NK-92 (cell line): ENCODE results near the gene SLAMF1.

Experiments used
- DNase-seq: peaks from one replicate; lab custom pipeline; 2025; ENCODE audit not compliant: unreplicated experiment; lab: John Stamatoyannopoulos, UW

The SLAMF1 gene

DNA sequence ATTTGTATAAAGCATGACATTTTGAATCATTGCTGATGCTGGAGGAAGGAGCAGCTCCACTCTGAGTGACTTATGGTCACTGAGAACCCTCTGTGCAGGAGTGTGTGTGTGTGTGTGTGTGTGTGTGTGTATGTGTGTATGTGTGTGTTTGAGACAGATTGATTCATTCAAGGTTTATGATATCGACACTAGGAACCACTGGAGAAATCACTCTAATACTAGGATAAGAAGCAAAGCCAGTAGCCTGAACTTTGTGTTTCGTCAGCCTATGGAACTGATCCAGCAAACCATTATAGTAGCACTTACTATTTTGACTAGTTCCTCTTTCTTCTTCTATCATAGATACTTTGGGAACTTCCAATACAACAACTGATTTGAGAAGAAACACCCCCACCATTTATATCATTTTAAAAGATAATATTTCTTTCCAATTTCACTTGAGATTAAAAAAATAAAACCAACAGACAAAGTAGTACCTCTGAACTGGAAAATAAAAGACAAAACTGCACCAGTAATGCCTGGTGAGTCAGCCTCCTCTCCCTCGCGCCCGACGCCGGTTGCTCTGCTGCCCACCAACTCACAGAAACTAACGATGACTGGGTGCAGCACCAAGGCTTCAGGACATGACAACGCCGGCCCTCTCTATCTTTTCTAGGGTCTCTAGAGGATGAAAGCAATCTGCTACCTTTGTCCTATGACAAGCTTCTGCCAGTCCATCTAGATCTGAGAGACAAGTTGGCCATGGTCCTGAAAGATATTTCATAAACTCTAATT is 20.9 kb downstream of the SLAMF1 start:
- DNase-seq, result no peak

DNA sequence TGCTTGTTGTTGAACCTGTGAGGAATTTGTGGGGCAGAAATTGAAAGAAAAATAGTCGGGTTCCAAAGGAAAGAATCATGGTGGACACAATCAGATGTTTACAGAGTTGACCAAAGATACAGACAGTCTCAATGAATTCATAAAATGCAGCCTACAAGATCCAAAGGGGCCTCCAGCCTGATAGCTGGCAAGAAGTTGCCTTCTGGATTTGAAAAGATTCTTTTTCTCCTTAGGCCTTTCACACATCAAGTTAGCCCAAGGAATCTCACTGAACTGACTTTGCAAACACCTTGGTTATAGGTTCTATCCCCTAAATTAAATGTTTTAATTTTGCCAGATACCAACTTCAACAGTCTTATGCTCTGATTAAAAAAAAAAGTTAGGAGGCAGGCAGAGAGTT is 21.5 kb downstream of the SLAMF1 start:
- DNase-seq, result no peak

DNA sequence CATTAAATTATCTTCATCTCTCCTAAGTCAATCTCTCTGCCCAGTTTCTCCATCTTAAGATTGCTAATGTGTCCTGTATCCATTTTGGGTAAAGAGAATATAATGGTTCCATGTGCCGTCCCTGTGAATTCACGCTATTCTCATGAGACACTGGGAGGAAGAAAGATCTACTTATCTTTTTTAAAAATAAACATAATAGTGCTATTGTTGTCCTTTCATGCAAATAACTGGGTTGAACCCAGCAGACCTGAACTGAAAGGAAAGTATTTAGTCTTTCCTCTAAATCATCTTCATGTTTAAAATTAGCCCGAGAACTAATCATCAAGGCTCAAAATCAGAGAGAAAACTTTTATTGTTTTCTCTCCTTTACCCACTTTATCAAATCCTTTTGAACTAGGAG is 22.4 kb downstream of the SLAMF1 start:
- no peak for DNase-seq

DNA sequence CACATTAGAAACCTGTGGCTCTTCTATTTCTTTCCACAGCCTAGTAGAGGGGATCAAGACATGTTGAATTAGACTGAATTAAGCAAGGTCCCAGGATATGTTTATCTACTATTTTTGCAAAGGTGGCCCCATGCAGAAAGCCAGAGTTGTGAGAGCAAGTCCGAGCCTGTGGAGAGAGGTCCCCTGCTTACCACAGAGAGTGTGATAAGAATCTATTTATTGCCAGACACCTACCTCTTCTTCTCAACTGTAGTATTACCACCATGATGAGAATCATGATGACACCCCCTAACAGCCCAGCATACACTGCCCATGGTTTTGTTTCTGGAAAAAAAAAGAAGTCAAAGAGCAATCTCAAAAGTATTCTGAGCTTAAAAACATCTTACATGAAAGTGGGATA is 23.0 kb downstream of the SLAMF1 start:
- no peak for DNase-seq

DNA sequence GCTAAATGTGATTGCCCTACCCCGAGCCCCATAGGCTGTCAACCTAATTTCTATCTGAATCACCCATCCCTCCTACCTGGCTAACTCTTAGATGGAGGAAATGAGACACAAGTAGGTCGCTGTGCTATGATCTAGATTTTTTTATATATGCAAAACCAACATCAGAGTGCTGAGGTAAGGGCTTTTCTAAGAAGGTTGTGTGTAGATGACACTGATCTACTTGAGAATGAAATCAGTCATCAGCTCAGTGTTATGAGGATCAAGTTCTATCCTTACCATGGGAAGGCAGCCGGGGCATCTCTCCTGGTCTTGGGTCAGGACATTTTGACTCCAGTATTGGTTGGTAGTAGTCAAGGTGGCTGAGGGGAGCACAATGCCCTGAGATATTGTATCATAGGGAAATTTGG is 23.6 kb downstream of the SLAMF1 start:
- no peak for DNase-seq

DNA sequence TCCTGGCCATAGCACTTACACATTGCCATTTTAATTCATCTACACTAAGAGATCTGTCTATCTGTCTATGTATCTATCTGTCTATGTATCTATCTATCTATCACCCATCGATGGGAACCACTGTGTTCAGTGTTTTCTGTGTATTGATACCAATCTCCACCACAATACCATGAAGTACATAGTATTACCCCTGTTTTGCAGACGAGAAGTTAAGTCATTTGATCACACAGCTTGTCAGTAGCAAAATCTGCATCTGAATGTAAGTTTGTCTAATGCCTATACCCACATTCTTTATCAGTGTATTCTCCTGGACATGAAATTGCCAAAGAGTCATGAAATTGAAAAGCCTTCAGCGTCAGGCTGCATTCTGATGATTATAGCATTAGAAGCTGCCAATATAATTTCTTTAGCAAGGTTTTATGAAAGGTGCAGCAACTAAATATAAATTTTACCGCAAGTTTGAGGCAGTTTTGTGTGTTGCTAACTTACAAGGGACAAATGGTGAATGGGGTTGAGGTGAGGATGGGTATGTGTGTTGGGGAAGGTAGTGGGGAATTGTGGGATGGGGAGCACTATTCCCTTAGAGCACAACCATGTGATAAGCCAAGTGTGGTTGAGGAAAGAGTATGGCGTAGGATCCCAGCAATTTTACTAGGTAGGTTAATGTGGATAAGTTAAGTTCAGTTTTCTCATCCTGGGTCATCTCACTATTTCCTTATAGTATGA is 24.2 kb downstream of the SLAMF1 start:
- DNase-seq, result no peak

DNA sequence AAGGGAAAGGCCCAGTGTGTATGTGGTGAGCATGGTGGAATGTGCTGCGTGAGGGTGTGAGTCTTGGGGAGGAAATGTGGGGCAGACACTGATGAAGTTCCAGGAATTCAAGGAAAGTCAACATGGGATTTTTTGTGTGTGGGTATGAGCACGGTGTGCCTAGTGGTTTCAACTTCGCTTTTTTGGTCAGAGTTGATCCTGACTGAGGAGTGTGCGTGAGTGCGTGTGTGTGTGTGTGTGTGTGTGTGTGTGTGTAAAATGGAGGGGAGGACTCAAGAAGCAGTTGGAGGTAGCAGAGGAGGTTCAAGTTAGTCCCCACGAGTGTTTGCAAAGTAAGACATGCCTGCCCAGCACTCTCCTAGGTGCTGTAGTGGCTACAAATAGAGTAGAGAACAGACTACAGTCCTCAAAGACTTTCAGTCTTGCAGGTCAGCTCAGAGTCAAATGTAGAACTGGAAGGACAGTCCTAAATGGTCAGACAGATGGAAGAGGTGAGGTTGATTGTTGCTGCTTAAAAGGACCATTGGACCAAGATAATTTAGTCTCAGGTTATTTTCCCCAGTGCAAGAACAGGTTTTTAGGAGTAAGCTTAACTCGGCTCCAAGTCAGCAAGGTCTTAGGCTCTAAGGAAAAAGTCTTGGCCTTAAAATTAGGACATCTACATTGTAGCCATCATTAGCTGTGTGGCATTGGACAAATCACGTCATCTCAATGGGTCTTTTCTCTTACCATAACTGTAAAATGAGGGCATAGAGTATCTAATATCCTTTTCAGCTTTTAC is 25.0 kb downstream of the SLAMF1 start:
- DNase-seq, result no peak

DNA sequence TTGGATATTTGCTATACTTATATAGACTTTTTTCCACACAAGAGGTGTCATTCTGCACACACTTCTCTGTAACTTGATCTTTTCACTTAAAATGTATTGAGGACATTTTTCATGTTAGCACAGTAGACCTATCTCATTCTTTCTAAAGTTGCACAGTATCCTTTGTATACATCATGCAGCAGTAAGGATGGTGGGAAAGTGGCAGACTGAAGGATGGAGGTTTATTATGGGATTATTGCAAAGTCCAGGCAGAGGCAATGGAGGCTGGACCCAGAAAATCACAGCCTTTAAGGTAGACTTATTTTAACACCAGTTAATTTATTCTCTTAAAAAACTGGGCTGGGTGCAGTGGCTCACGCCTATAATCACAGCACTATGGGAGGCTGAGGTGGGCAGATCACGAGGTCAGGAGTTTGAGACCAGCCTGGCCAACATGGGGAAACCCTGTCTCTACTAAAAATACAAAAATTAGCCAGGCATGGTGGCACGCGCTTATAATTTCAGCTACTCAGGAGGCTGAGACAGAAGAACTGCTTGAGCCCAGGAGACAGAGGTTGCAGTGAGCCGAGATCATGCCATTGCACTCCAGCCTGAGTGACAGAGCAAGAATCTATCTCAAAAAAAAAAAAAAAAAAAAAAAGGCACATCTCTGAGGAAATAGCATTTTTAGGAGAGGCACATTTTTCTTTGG is 25.8 kb downstream of the SLAMF1 start:
- no peak for DNase-seq

DNA sequence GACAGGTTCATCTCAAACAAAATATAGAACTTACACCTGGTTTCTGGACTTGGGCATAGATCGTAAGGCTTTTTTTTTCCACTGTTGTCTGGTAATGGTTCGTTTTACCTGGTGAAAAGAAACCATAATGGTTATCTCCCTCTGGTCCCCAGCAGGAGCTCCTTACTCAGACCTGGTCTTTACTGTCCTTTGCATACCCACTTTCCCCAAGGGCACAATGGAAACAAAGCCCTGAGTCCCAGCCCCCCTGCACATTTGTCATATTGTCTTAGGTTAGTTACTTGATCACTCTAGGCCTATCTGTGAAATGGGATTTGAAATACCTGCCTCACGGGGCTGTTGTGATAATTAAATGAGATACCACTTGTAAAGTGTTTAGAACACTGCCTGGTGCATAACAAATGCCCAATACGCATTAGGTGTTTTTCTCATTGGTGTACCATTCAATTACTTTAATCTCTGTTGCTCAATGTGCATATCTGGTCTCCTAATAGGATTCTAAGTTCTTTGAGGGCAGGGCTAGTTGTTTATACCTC is 27.0 kb downstream of the SLAMF1 start:
- no peak for DNase-seq

DNA sequence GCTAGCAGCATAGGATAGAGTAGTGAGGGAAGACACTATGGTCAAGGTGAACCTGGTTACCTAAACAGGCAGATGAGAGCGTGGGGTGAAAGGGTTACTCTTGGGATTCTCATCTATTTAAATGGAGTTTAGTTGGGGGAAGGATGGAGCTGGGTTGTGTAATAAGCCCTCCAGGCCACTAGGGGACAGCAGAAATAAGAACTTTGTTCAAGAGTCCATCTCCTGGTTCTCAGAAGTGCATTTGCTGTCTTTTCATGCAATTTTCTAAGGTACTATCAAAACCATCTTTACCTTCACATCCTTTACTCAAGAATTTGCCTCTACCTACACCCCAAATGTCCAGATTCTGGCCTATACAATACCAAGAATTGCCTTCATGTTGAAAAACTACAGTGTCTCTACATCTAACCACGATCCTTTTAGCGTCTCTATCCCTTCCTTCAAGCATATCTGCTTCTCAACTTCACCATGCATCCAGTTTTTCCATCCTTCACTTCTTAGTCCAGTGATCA is 28.0 kb downstream of the SLAMF1 start:
- DNase-seq, result no peak

DNA sequence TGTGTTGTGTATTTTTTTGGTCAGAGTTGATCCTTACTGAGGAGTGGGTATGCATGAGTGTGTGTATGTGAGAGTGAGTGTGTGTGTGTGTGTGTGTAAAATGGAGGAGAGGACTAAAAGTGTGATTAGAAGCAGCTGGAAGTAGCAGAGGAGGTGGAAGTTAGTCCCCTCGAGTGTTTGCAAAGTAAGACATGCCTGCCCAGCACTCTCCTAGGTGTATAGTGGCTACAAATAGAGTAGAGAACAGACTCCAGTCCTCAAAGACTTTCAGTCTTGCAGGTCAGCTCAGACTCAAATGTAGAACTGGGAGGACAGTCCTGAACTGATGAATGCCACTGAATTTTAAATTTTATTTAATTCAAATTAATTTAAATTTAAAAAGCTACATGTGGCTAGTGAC is 28.5 kb downstream of the SLAMF1 start:
- DNase-seq, result no peak

DNA sequence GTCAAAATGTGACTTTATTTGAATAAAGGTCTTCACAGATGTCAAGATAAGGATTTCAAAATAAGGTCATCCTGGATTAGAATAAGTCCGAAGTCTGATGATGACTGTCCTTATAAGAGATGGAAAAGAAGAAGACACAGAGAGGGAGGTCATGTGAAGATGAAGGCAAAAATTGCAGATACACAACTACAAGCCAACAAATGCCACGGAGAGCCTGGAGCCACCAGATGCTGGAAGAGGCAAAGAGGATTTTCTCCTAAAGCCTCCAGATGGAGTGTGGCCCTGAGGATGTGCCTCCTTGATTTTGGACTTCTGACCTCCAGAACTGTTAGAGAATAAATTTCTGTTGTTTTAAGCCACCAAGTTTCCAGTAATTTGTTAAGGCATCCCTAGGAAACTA is 31.2 kb downstream of the SLAMF1 start:
- DNase-seq, result no peak

DNA sequence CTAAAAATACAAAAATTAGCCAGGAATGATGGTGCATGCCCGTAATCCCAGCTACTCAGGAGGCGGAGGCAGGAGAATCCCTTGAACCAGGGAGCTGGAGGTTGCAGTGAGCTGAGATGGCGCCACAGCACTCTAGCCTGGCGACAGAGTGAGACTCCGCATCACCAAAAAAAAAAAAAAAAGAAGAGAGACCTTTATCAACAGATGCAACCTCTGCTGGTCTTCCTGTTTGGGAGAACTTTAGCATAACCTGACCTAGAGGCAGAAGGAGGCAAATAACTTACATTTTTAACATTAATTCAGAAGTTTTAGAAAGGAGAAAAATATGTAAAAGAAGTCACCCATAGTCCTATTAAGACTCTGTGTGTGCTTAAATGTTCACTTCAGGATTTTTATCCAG is 32.4 kb downstream of the SLAMF1 start:
- DNase-seq, result no peak

DNA sequence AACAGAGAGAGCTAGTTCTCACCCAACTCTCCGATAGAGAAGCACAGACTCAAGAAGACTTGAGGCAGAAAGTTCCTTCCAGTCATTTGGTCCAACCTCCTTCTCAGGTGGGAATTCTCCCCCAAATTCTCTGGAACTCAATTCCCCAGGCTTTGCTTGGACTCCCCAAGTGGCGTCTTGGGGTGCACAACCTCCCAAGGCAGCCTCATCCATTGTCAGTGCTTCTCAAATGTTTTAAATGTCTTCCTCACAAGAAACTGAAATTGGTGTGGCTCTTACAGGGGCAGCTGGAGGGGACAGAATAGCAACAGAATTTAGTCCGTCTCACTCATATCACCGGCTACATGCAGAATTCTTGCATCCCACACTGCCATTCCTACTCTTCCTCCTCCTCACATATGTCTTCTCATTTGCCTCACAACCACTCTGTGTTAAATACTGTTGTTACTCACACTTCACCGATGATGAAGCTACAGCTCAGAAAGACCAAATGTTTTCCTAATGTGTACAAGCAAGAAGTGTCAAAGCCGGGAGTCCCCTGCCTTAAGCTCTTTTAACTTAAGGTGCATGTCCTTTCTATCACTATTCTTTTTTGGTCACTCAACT is 34.1 kb downstream of the SLAMF1 start:
- DNase-seq, result no peak

DNA sequence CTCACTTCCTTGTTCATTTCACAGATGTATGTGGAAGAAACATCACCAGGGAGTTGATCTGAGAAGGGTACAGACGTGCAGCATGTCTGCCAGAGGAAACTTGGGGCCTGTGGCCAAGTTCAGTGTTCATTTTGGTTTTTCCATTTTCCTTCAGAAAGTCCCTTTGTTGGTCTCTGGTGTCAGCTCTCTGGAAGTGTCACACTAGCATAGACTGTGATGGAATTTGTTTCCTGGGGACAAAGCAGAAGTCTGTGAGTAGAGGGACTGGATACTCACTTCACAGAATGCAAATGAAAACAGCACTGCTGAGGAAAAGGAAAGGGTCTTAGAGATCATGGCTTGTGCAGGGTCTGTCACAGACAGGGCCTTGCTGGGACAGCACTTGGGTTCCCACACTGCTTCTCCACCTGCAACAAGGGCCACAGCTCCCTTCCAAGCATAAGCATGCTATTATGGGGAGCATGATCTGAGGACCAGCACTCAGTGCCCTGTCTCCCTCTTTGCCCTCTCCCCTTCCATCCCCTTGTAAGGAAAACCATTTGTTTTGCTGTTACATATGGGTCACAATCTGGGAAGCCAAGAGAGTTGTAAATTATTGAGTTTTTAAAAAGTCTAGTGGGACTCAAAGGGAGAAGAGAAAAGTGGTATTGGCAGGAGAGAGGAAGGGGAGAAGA is 36.1 kb downstream of the SLAMF1 start:
- no peak for DNase-seq

DNA sequence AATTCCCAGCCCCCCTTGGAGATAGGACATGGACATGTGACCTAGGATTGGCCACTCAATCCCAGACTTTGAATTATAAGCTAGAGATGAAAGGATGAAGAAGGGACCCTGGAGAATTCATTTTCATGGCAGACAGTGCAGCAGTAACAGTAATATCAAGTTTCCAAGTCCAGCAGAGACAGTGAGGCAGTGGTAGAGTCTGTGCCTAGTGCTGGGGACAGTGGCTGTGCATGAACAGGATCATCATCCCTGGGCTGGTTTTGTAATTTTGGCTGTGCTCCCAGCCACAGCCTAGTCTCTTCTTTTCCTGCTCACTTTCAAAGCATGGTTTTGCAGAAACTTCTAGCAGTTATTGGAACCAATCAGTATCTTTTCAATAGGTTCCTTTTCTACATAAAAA is 37.9 kb downstream of the SLAMF1 start:
- no peak for DNase-seq

DNA sequence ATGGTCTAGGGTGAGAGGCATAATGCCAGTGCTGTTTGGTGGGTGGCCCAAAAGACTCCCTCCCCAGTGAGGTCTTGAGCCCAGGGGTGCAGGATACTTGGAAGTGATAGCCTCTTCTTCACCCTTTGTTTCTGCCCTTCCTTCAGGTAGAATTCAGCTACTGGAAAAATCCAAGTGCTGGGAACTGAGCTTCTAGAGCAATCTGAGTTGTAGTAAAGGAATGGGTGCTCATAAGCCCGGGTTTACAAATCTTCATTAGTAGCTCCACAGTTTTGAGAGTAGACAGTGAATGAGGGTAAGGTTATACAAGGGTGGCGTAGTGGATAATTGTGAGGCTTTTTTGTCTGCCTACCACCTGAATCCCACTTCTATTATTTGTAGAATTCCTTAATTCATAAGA is 38.3 kb downstream of the SLAMF1 start:
- DNase-seq, result no peak

DNA sequence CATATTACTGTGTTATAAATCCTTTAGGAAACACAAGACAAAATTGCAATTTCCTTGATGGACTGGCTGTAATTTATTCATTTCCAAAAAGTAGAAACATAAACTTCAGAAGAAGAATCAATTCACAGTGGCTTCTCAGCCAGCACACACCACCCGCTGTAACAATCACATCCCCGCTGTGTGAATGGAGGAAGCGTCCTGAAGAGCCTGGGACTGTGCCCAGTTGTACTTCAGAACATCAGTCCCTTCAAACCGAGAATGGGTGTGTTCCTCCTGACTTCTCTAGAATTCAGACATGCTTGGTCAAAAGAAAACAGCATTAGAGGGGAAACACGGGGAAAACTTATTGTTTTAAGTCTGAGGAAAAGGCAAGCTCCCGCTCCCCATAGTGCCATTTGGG is 38.8 kb downstream of the SLAMF1 start:
- DNase-seq, result no peak

DNA sequence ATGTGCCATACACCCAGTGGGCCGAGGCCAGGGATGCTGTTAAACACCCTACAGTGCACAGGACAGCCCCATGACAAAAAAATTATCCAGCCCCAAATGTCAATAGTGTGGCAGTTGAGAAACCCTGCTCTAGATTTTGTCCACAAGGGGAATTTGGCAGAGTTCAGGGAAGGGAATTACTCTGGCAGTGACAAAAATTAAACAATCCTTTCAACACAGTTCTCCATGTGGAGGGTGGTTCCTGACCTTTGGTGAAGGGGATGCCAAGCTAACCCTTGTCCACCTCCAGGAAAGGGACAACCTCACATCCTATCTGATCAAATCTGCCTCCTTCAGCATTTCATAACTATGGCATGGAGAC is 39.2 kb downstream of the SLAMF1 start:
- no peak for DNase-seq
